ENCODE measurements around the gene GULP1.

Gene GULP1

DNA sequence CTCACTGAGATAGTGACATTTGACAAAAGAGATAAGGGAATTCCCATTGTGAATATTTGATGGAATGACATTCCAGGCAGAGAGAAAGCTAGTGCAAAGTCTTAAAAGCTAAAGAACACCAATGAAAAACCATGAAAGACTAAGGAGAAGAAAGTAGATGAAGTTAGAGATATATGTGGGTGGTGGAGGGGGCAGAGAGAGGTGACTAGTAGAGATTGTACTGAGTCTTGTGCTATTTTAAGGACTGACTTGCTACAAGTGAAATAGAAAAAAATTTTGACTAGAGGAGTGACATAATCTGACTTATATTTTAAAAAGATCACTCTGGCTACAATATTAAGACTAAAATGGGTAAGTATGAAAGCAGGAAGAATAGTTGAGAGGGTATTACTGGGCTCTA lies 35.3 kb upstream of the GULP1 start:
- ATAC-seq: no peak
- TF ChIP-seq, protein P1, sequence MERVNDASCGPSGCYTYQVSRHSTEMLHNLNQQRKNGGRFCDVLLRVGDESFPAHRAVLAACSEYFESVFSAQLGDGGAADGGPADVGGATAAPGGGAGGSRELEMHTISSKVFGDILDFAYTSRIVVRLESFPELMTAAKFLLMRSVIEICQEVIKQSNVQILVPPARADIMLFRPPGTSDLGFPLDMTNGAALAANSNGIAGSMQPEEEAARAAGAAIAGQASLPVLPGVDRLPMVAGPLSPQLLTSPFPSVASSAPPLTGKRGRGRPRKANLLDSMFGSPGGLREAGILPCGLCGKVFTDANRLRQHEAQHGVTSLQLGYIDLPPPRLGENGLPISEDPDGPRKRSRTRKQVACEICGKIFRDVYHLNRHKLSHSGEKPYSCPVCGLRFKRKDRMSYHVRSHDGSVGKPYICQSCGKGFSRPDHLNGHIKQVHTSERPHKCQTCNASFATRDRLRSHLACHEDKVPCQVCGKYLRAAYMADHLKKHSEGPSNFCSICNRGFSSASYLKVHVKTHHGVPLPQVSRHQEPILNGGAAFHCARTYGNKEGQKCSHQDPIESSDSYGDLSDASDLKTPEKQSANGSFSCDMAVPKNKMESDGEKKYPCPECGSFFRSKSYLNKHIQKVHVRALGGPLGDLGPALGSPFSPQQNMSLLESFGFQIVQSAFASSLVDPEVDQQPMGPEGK (CRISPR knock-in tag; IDR thresholded peaks at IDR 0.05; ENCODE audit: borderline replicate concordance): no peak
- TF ChIP-seq, protein P2, sequence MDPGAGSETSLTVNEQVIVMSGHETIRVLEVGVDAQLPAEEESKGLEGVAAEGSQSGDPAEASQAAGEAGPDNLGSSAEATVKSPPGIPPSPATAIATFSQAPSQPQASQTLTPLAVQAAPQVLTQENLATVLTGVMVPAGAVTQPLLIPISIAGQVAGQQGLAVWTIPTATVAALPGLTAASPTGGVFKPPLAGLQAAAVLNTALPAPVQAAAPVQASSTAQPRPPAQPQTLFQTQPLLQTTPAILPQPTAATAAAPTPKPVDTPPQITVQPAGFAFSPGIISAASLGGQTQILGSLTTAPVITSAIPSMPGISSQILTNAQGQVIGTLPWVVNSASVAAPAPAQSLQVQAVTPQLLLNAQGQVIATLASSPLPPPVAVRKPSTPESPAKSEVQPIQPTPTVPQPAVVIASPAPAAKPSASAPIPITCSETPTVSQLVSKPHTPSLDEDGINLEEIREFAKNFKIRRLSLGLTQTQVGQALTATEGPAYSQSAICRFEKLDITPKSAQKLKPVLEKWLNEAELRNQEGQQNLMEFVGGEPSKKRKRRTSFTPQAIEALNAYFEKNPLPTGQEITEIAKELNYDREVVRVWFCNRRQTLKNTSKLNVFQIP (CRISPR knock-in tag; IDR thresholded peaks at IDR 0.05; ENCODE audit: borderline replicate concordance, low read depth): no peak
- TF ChIP-seq OSR1 (CRISPR knock-in tag; IDR thresholded peaks at IDR 0.05) (no peak), ZC3H10 (CRISPR knock-in tag; IDR thresholded peaks at IDR 0.05) (no peak), ISL1 (CRISPR knock-in tag; IDR thresholded peaks at IDR 0.05) (no peak), ZFP3 (CRISPR knock-in tag; IDR thresholded peaks at IDR 0.05) (no peak), PPARA (CRISPR knock-in tag; IDR thresholded peaks at IDR 0.05; ENCODE audit: borderline replicate concordance) (no peak), TCF4 (CRISPR knock-in tag; IDR thresholded peaks at IDR 0.05; ENCODE audit: borderline replicate concordance) (no peak), ZNF70 (CRISPR knock-in tag; IDR thresholded peaks at IDR 0.05) (no peak)
- TF ChIP-seq, protein P3, sequence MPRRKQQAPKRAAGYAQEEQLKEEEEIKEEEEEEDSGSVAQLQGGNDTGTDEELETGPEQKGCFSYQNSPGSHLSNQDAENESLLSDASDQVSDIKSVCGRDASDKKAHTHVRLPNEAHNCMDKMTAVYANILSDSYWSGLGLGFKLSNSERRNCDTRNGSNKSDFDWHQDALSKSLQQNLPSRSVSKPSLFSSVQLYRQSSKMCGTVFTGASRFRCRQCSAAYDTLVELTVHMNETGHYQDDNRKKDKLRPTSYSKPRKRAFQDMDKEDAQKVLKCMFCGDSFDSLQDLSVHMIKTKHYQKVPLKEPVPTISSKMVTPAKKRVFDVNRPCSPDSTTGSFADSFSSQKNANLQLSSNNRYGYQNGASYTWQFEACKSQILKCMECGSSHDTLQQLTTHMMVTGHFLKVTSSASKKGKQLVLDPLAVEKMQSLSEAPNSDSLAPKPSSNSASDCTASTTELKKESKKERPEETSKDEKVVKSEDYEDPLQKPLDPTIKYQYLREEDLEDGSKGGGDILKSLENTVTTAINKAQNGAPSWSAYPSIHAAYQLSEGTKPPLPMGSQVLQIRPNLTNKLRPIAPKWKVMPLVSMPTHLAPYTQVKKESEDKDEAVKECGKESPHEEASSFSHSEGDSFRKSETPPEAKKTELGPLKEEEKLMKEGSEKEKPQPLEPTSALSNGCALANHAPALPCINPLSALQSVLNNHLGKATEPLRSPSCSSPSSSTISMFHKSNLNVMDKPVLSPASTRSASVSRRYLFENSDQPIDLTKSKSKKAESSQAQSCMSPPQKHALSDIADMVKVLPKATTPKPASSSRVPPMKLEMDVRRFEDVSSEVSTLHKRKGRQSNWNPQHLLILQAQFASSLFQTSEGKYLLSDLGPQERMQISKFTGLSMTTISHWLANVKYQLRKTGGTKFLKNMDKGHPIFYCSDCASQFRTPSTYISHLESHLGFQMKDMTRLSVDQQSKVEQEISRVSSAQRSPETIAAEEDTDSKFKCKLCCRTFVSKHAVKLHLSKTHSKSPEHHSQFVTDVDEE (CRISPR knock-in tag; IDR thresholded peaks at IDR 0.05): no peak

DNA sequence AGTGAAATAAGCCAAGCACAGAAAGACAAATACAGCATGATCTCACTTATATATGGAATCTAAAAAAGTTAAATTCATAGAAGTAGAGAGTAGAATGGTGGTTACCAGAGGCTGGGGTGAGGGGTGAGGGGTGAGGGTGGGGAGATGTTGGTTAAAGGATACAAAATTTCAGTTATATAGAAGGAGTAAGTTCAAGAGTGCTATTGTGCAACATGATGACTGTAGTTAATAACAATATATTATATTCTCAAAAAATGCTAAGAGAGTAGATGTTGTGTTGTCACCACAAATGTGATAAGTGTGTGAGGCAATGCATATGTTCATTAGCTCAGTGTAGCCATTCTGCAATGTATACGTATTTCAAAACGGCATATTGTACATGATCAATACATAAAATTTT lies 26.4 kb upstream of the GULP1 start:
- no peak for ATAC-seq
- TF ChIP-seq CSDC2 (CRISPR knock-in tag; IDR thresholded peaks at IDR 0.05): no peak
- no peak for TF ChIP-seq TCF4 (CRISPR knock-in tag; IDR thresholded peaks at IDR 0.05; ENCODE audit: borderline replicate concordance)
- TF ChIP-seq, protein P3 (CRISPR knock-in tag; IDR thresholded peaks at IDR 0.05): no peak
- TF ChIP-seq ZNF565 (CRISPR knock-in tag; conservative IDR thresholded peaks at IDR 0.05; ENCODE audit: low read depth): no peak
- TF ChIP-seq ISL1 (CRISPR knock-in tag; IDR thresholded peaks at IDR 0.05): no peak
- TF ChIP-seq, protein P1 (CRISPR knock-in tag; IDR thresholded peaks at IDR 0.05; ENCODE audit: borderline replicate concordance): no peak

DNA sequence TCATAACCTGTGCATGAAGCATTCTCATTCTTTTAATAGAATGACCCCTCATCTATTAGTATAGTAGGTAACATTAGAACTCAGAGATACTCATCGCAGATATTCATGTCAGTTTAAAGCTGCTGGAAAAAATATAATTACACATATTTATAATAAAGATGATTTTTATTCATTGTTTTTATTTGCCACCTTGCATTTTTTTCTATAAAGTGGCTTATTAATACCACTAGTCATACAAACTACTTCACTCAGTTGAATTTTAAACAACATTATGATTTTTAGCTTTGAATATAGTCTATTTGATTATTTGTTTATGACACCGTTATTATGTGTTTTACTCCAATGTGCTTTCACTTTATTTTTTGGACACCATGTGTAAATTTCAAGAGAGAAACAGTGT lies 23.9 kb upstream of the GULP1 start:
- TF ChIP-seq, protein P4, sequence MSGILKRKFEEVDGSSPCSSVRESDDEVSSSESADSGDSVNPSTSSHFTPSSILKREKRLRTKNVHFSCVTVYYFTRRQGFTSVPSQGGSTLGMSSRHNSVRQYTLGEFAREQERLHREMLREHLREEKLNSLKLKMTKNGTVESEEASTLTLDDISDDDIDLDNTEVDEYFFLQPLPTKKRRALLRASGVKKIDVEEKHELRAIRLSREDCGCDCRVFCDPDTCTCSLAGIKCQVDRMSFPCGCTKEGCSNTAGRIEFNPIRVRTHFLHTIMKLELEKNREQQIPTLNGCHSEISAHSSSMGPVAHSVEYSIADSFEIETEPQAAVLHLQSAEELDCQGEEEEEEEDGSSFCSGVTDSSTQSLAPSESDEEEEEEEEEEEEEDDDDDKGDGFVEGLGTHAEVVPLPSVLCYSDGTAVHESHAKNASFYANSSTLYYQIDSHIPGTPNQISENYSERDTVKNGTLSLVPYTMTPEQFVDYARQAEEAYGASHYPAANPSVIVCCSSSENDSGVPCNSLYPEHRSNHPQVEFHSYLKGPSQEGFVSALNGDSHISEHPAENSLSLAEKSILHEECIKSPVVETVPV (CRISPR knock-in tag; IDR thresholded peaks at IDR 0.05): no peak
- TF ChIP-seq SNAI2 (CRISPR knock-in tag; IDR thresholded peaks at IDR 0.05): no peak
- ATAC-seq: no peak

DNA sequence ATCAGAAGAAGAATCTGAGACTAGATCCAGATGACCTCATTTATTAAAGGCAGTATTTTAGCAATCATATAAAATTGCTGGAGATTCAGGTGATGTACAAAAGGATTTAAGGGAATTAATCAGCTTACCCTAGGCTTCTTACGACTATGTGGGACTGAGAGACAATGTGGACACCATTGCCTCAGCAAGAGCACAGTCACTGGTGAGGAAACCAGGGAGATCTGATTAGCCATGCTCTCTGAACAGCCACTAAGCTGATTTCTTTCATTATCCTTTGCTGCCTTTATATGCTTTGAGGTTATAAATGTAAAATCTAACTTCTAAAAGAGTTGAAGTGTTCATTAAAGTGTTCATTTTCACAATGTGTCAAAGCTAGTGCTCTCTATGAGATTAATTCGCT lies 22.7 kb upstream of the GULP1 start:
- ATAC-seq: no peak
- no peak for TF ChIP-seq BACH2 (CRISPR knock-in tag; IDR thresholded peaks at IDR 0.05; ENCODE audit: borderline replicate concordance)
- no peak for TF ChIP-seq ZC3H10 (CRISPR knock-in tag; IDR thresholded peaks at IDR 0.05)
